ENCODE measurements around the gene NPFF.

Gene NPFF

DNA sequence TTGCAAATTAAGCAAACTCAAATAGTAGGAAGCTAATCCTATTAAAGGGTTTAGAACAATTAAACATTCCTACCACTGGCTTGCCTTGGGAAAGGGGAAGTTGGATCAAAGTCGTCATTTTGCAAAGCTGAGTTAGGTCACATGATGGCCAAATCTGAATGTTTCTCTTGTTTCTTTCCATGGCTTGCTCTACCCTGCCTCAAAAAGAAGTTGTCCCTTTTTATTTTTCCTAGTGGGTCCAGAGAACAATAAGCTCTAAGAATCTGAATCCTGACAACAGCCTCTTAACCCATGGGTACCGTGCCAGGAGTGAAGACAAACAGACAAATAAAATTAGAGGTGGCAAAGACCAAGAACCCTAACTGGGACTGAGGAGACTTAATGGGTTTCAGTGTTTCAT lies 26.2 kb upstream of the NPFF start:
- Histone ChIP-seq H3K9me3 (ENCODE audit: control insufficient read depth, low read length) (no peaks in the 10 kb centered on the region), H3K27ac (ENCODE audit: low read depth, low read length, severe bottlenecking) (no peak overlapping the region), H3K4me1 (ENCODE audit: control insufficient read depth, insufficient read depth, low read length, poor library complexity, severe bottlenecking) (no peaks in the 10 kb centered on the region), H3K4me3 (ENCODE audit: extremely low read depth, insufficient read depth, low read length, poor library complexity, severe bottlenecking) (no peak overlapping the region), H3K36me3 (ENCODE audit: control insufficient read depth, insufficient read depth, low read length) (peaks cover 90% of the 10 kb centered on the region)
- 100% methylated on average over 1 of the region's 2 CpGs for WGBS, 2 experiments (ENCODE audit: insufficient coverage in 2 of 2)

DNA sequence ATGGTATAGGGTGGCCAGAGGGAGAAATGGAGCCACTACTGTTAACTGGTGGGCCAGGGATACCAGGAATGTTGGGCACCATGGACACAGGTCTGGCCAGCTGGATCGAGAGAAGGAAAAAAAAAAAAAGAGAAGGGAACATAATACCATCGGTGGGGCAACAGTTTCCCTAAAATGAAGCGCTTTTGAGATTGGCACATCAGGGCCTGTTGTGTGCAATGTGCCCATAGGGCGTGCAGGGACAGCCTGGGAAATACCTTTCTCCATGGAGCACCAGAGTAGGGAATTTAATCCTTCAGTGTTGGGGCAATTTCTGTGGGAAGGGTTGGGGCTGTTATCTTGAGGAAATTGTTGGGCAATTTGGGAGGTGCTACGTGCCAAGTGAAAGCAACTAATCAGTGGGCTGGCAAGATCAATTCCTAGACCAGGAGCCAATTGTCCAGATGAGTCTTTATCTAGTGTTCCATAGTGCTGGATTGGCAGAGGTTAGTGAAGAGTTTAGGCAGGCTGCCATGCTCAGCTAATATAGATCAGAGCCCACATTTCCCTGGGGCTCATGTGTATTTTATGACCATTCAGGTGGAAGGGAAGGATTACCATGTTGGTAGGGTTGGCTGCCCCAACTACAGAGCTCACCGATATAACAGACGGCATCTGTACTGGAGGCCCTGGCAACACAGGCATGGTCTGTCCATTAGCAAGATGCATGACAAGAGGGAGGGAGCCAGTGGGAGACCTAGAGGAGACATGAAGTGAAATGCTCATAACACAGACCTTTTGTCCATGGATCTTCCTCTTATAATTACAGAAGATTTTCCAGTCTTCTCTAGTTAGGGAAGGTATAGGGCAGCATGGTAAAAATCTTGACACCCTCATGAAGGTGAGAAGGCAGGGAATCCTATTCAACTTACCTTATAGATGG lies 25.5 kb upstream of the NPFF start:
- no peak overlapping the region for H3K4me3 ChIP-seq (ENCODE audit: extremely low read depth, insufficient read depth, low read length, poor library complexity, severe bottlenecking)
- H3K27ac ChIP-seq (ENCODE audit: low read depth, low read length, severe bottlenecking), result no peak overlapping the region
- 89 to 95% methylated on average over 5 to 7 of the region's 7 CpGs for WGBS, 2 experiments (ENCODE audit: insufficient coverage in 2 of 2)
- no peaks in the 10 kb centered on the region for H3K9me3 ChIP-seq (ENCODE audit: control insufficient read depth, low read length)
- H3K36me3 ChIP-seq (ENCODE audit: control insufficient read depth, insufficient read depth, low read length), result peaks cover 90% of the 10 kb centered on the region
- no peaks in the 10 kb centered on the region for H3K4me1 ChIP-seq (ENCODE audit: control insufficient read depth, insufficient read depth, low read length, poor library complexity, severe bottlenecking)

DNA sequence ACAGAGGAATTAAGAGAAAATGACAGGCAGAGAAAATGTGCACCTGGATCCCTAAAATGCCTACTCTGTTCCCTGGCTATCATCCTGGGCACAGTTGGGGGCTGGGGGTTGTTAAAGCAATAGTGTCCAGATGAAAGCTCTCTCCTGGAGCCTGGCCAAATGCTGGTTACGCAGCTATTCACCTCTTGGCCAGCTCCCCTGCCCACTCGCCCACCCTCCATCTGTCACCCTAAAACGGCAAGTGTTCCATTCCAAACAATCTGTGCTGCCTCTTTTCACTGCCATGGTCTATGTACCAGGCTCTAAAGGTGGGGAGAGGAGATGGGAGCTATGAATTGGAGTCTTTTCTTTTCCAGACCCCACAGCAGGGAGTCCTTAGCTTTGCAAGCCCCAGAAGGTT lies 24.7 kb upstream of the NPFF start:
- H3K4me3 ChIP-seq (ENCODE audit: extremely low read depth, insufficient read depth, low read length, poor library complexity, severe bottlenecking), result no peak overlapping the region
- H3K9me3 ChIP-seq (ENCODE audit: control insufficient read depth, low read length), result no peaks in the 10 kb centered on the region
- H3K4me1 ChIP-seq (ENCODE audit: control insufficient read depth, insufficient read depth, low read length, poor library complexity, severe bottlenecking), result no peaks in the 10 kb centered on the region
- 90 to 100% methylated on average over 1 to 3 of the region's 3 CpGs for WGBS, 2 experiments (ENCODE audit: insufficient coverage in 2 of 2)
- H3K27ac ChIP-seq (ENCODE audit: low read depth, low read length, severe bottlenecking), result no peak overlapping the region
- peaks cover 90% of the 10 kb centered on the region for H3K36me3 ChIP-seq (ENCODE audit: control insufficient read depth, insufficient read depth, low read length)

DNA sequence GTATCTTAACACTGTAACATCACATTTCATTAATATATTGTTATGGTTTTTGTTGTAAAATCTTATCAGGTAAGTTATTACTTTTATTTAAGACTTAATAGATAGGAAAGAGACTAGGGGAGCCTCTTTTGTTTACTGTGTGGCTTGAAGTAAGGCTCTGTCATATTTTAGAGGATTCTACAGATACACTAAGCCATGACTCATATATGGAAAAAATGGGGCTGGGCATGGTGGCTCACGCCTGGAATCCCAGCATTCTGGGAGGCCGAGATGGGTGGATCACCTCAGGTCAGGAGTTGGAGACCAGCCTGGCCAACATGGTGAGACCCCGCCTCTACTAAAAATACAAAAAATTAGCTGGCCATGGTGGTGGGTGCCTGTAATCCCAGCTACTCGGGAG lies 23.6 kb upstream of the NPFF start:
- Histone ChIP-seq H3K4me1 (ENCODE audit: control insufficient read depth, insufficient read depth, low read length, poor library complexity, severe bottlenecking) (no peaks in the 10 kb centered on the region), H3K4me3 (ENCODE audit: extremely low read depth, insufficient read depth, low read length, poor library complexity, severe bottlenecking) (no peak overlapping the region), H3K9me3 (ENCODE audit: control insufficient read depth, low read length) (no peaks in the 10 kb centered on the region), H3K36me3 (ENCODE audit: control insufficient read depth, insufficient read depth, low read length) (peaks cover 86% of the 10 kb centered on the region), H3K27ac (ENCODE audit: low read depth, low read length, severe bottlenecking) (no peak overlapping the region)
- 88 to 100% methylated on average over 1 to 4 of the region's 4 CpGs for WGBS, 2 experiments (ENCODE audit: insufficient coverage in 2 of 2)

DNA sequence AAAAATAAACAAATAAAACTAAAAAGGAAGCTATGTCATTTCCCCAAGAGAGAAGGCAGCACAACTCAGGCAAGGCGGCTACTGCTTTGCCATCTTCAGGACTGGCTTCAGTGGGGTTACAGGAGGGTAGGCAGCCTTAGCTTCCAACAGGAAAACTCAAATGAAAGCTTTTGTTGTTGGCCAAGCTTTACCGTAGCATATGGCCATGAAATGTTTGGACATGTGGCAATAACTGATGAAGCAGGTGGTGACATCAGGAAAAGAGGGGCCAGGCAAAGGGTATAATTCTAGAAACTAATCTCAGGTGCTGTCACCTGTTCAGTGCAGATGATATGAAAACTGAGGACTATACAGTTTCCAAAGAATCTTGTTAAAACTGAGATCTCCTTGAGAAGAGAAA lies 22.8 kb upstream of the NPFF start:
- Histone ChIP-seq H3K36me3 (ENCODE audit: control insufficient read depth, insufficient read depth, low read length) (peaks cover 83% of the 10 kb centered on the region), H3K4me1 (ENCODE audit: control insufficient read depth, insufficient read depth, low read length, poor library complexity, severe bottlenecking) (no peaks in the 10 kb centered on the region), H3K9me3 (ENCODE audit: control insufficient read depth, low read length) (no peaks in the 10 kb centered on the region), H3K4me3 (ENCODE audit: extremely low read depth, insufficient read depth, low read length, poor library complexity, severe bottlenecking) (no peak overlapping the region), H3K27ac (ENCODE audit: low read depth, low read length, severe bottlenecking) (no peak overlapping the region)
- 97 to 100% methylated on average over 1 to 2 of the region's 2 CpGs for WGBS, 2 experiments (ENCODE audit: insufficient coverage in 2 of 2)

DNA sequence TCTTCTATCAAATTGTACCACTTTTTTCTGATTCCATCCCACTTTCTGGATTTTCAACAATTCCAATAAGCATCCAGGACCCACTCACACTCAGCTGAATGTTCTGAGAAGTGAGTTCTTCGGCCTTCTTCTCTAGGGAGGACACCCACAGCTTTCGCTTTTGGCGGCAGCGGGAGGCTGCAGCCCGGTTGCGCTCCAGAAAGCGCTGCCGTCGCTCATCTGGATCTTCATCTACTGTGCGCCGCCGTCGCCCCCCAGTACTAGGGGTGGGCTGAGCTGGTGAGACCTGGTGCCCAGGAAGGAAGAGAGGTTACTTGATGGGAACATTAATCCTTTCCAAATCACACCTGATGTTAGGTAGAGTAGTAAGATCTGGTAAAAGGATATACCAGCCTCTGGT lies 17.2 kb upstream of the NPFF start:
- Histone ChIP-seq H3K4me1 (ENCODE audit: control insufficient read depth, insufficient read depth, low read length, poor library complexity, severe bottlenecking) (no peaks in the 10 kb centered on the region), H3K36me3 (ENCODE audit: control insufficient read depth, insufficient read depth, low read length) (peaks cover 77% of the 10 kb centered on the region), H3K4me3 (ENCODE audit: extremely low read depth, insufficient read depth, low read length, poor library complexity, severe bottlenecking) (no peak overlapping the region), H3K9me3 (ENCODE audit: control insufficient read depth, low read length) (no peaks in the 10 kb centered on the region), H3K27ac (ENCODE audit: low read depth, low read length, severe bottlenecking) (no peak overlapping the region)
- 97 to 98% methylated on average over 6 to 7 of the region's 13 CpGs for WGBS, 2 experiments (ENCODE audit: insufficient coverage in 2 of 2)

DNA sequence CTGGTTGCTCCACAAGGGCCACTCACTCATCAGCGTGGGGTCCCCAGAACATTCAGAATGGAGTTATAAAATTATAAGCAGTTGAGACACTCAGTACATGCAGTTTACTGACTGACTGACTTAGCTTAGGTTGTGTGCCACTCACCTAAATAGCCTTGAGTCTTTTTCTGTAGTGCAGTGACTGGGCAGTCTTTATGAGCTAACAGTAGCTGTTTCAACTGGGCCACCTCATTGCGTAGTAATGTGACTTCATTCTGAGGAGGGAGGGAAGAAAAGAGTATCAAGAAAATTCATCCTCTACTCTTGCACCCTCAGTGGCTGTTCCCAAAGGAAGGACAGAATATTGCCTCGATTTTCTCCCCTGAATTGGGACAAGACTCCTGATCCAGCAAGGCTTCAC lies 15.8 kb upstream of the NPFF start:
- H3K4me1 ChIP-seq (ENCODE audit: control insufficient read depth, insufficient read depth, low read length, poor library complexity, severe bottlenecking), result no peaks in the 10 kb centered on the region
- 90 to 100% methylated on average over 1 to 2 of the region's 3 CpGs for WGBS, 2 experiments (ENCODE audit: insufficient coverage in 2 of 2)
- no peaks in the 10 kb centered on the region for H3K9me3 ChIP-seq (ENCODE audit: control insufficient read depth, low read length)
- no peak overlapping the region for H3K27ac ChIP-seq (ENCODE audit: low read depth, low read length, severe bottlenecking)
- peaks cover 79% of the 10 kb centered on the region for H3K36me3 ChIP-seq (ENCODE audit: control insufficient read depth, insufficient read depth, low read length)
- H3K4me3 ChIP-seq (ENCODE audit: extremely low read depth, insufficient read depth, low read length, poor library complexity, severe bottlenecking), result no peak overlapping the region

DNA sequence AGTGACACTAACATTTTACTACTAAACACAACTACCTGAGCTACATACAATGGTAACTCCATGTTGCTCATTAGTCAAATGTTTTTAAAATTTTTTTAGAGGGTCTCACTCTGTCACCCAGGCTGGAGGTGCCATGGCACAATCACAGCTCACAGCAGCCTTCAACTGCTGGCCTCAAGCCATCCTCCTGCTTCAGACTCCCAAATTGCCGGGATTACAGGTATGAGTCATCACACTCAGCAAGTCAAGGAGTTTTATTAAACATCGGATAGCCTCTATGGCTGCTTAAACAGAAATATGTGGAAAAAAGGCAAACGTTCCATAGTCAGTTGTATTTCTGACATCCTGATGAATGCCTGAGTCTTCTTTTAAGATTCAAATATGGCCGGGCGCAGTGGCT lies 11.1 kb upstream of the NPFF start:
- Histone ChIP-seq H3K4me1 (ENCODE audit: control insufficient read depth, insufficient read depth, low read length, poor library complexity, severe bottlenecking) (no peaks in the 10 kb centered on the region), H3K36me3 (ENCODE audit: control insufficient read depth, insufficient read depth, low read length) (peaks cover 95% of the 10 kb centered on the region), H3K27ac (ENCODE audit: low read depth, low read length, severe bottlenecking) (no peak overlapping the region), H3K4me3 (ENCODE audit: extremely low read depth, insufficient read depth, low read length, poor library complexity, severe bottlenecking) (no peak overlapping the region), H3K9me3 (ENCODE audit: control insufficient read depth, low read length) (no peaks in the 10 kb centered on the region)
- 93 to 96% methylated on average over 5 of the region's 5 CpGs for WGBS, 2 experiments (ENCODE audit: insufficient coverage in 2 of 2)

DNA sequence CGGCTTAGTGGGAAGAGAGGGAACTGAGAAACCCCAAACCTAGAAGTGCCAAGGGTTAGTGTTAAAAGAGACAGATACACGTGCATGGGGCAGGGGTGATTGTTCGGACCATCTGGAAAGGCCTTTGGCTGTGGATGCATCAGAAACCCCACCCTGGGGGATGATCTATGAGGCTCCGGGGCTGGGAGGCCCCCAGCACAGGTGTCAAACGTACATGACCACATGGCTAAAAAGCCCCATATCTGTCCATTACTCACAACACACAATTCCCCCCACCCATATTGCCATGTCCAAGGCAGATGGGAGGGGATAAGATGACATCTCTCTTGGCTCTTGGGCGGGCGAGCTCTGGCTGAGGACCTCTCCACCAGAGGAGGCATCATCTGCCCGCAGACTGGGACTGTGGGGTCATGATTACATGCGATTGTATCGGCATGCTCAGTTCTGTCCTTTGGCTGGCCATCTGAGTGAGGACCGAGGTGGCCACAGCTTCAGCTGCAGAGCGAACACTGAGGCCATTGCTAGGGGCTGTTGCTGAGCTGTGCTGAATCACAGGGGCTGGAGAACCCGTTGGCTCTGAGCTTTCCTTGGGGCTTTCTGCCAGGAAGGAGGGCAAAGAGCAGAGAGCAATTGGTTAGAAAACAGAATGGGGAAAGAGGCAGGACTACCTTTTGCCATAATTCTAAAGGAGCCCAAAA lies 9.6 kb upstream of the NPFF start:
- H3K9me3 ChIP-seq (ENCODE audit: control insufficient read depth, low read length), result no peaks in the 10 kb centered on the region
- 92 to 94% methylated on average over 11 of the region's 13 CpGs for WGBS, 2 experiments (ENCODE audit: insufficient coverage in 2 of 2)
- no peak overlapping the region for H3K27ac ChIP-seq (ENCODE audit: low read depth, low read length, severe bottlenecking)
- no peaks in the 10 kb centered on the region for H3K4me1 ChIP-seq (ENCODE audit: control insufficient read depth, insufficient read depth, low read length, poor library complexity, severe bottlenecking)
- peaks cover 95% of the 10 kb centered on the region for H3K36me3 ChIP-seq (ENCODE audit: control insufficient read depth, insufficient read depth, low read length)
- H3K4me3 ChIP-seq (ENCODE audit: extremely low read depth, insufficient read depth, low read length, poor library complexity, severe bottlenecking), result no peak overlapping the region

DNA sequence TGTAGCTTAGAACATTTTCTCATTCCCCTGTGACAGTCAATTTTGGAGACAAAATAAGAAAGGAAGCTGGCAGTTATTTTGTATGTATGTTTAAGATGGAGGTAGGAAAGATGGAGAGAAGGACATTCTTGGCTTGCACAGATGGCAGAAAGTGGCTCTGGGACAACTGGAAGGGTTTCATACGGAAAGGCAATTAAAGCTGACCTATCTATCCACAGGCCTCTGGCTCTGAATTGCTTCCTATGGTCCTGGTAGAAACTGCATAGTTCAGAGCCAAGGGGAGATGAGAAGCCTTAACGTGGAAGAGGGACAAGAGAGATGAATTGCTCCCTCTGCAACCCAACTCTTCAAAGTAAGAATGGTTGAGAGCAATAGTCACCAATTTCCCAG lies 8.0 kb upstream of the NPFF start:
- peaks cover 98% of the 10 kb centered on the region for H3K36me3 ChIP-seq (ENCODE audit: control insufficient read depth, insufficient read depth, low read length)

More for the DNA sequence above, 8.0 kb upstream of the NPFF start:
- no peaks in the 10 kb centered on the region for H3K9me3 ChIP-seq (ENCODE audit: control insufficient read depth, low read length)
- H3K4me3 ChIP-seq (ENCODE audit: extremely low read depth, insufficient read depth, low read length, poor library complexity, severe bottlenecking), result no peak overlapping the region
- H3K27ac ChIP-seq (ENCODE audit: low read depth, low read length, severe bottlenecking), result no peak overlapping the region
- no peaks in the 10 kb centered on the region for H3K4me1 ChIP-seq (ENCODE audit: control insufficient read depth, insufficient read depth, low read length, poor library complexity, severe bottlenecking)
- 86 to 100% methylated on average over 1 to 2 of the region's 2 CpGs for WGBS, 2 experiments (ENCODE audit: insufficient coverage in 2 of 2)
